Mucosa of descending colon (tissue), 3 donors: ENCODE measurements around the gene CLMN. TPM values are rescaled to one million over a fixed set of nuclear protein-coding genes. Genes with fewer than 3 reads are reported as not detected.

Experiments
- ATAC-seq: fragments of 200-7000 bp; cut with Tn5 transposase; one replicate; pipeline ENCODE4 v1.9.1; 2020; ENCODE audit warnings: mild to moderate bottlenecking, moderate library complexity
- DNase-seq, 3 donors: peaks; one replicate each; pipeline ENCODE4 v3.0.0-alpha.2; 2020
- H3K36me3 ChIP-seq: fragments of 200-600 bp; one replicate; pipeline ENCODE4 v1.8.0; 2021; ENCODE audit warnings: low read depth, mild to moderate bottlenecking
- H3K4me1 ChIP-seq: fragments of 200-600 bp; one replicate; pipeline ENCODE4 v1.8.0; 2021; ENCODE audit warnings: low read depth, mild to moderate bottlenecking
- H3K4me3 ChIP-seq: fragments of 200-600 bp; one replicate; pipeline ENCODE4 v1.8.0; 2021; ENCODE audit warnings: mild to moderate bottlenecking
- H3K9me3 ChIP-seq: fragments of 200-600 bp; one replicate; pipeline ENCODE4 v1.8.0; 2021; ENCODE audit warnings: mild to moderate bottlenecking
- intact Hi-C, 2 donors: fragments of 100-400 bp; cut with DNase I in 1 of 2; cut with micrococcal nuclease in 1 of 2; formaldehyde crosslinking; loops; one replicate each; pipeline versions ENCODE4 v1.11.0 to v1.11.1; 2022; cut with DNase I, micrococcal nuclease
- total RNA-seq, 3 donors: library from RNA; stranded (reverse); fragmentation: NEBNext Ultra II Directional in 2 of 3; extraction: Animal tissue kit (Norgen Biotek cat#: 25700) in 2 of 3; gene quantifications; one replicate each; pipeline versions ENCODE4 v1.2.1 to v1.2.4, GENCODE V29; 2021 to 2023
- TF ChIP-seq, protein P1 (sequence below): fragments of 200-600 bp; IDR thresholded peaks from one replicate; pipeline ENCODE4 v1.8.0; 2022; ENCODE audit warnings: antibody characterized with exemption, mild to moderate bottlenecking
- donor health status: DM: no; HTN: no; CAD: no; lungs with moderate emphysema.
- donor health status: DM: no; HTN: no; CAD: no.
- donor health status: DM: no; HTN: yes; CAD: no.

CLMN gene
- total RNA-seq, 3 donors from 2014 or later: 73.7 to 200 (median 132) TPM

DNA sequence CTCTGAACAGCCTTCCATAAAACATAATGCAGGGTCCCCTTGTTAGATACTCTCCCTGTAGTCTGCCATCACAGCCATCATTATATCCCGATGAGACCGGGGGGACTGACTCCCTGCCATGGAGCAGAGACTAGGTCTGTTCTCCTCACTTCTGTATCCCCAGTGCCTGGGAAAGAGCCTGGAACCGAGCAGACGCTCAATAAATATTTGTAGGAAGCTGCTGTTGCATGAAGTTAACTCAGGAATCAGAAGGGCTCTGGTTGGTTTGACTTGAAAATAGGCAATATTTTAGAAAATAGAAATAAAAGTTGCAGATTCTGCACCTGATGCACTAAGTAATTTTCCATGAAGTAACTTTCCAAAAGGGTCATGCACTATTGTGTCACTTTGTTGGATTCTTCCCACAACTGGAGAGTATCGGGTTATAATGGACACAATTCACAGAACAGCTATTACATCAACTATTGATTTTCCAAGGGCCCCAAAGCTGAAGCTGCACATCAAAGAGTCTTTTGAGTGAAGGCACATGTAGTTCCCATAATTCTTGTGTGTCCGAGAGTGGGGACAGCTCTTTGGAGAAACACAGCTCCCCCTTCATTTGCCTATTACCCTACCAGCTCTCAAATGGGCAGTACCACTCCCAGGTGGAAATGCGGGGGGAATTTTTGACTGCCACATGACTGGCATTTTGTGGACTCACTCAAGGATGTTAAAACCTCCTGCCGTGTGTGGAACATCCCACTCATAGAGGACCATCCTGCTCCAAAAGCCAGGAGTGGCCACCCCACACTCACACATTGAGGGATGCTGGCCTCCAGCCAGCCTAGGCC lies 18.8 kb downstream of the CLMN start:
- Histone ChIP-seq H3K4me1 (peaks cover 12% of the 10 kb centered on the region), H3K9me3 (no peaks in the 10 kb centered on the region), H3K36me3 (no peaks in the 10 kb centered on the region), H3K4me3 (no peak overlapping the region)
- intact Hi-C loops: no loop called here
- DNase-seq (no peak), ATAC-seq (no peak)
- TF ChIP-seq, protein P1, sequence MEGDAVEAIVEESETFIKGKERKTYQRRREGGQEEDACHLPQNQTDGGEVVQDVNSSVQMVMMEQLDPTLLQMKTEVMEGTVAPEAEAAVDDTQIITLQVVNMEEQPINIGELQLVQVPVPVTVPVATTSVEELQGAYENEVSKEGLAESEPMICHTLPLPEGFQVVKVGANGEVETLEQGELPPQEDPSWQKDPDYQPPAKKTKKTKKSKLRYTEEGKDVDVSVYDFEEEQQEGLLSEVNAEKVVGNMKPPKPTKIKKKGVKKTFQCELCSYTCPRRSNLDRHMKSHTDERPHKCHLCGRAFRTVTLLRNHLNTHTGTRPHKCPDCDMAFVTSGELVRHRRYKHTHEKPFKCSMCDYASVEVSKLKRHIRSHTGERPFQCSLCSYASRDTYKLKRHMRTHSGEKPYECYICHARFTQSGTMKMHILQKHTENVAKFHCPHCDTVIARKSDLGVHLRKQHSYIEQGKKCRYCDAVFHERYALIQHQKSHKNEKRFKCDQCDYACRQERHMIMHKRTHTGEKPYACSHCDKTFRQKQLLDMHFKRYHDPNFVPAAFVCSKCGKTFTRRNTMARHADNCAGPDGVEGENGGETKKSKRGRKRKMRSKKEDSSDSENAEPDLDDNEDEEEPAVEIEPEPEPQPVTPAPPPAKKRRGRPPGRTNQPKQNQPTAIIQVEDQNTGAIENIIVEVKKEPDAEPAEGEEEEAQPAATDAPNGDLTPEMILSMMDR: no peak

DNA sequence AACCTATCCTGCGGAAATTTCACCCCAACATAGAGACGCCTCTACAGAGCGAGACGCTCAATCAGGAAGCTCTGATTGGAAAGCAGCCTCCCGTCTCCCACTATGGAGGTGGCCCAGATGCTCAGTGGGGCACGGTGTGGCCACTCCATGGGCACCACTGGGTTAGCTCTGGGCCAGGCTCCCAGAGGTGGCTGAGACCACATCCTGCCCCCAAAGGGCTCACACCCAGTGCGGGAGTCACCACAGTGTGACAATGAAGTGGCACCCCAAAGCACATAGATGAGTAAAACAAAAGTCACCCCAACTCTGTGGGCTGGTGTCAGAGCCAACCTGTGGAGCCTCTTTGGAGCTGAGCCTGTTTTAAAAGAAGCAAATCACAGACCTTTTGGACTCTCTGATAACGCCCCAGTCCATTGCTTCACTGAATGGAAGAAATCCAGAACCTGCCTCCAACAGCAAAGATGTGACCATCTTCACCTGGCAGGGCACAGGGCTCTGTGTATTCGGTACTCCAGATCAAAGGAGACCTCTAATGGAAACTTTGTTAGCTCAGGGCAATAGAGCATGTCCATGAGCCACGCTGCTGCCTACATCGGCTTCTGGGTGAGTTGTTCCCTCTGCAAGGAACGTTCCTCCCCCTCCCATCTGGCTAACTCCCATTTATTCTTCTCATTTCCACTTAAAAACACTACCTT lies 19.6 kb downstream of the CLMN start:
- intact Hi-C loops: no loop called here
- H3K9me3 ChIP-seq: no peaks in the 10 kb centered on the region
- H3K4me3 ChIP-seq: no peak overlapping the region
- ATAC-seq (no peak), DNase-seq (no peak)
- TF ChIP-seq, protein P1: no peak
- peaks cover 20% of the 10 kb centered on the region for H3K4me1 ChIP-seq
- no peaks in the 10 kb centered on the region for H3K36me3 ChIP-seq

DNA sequence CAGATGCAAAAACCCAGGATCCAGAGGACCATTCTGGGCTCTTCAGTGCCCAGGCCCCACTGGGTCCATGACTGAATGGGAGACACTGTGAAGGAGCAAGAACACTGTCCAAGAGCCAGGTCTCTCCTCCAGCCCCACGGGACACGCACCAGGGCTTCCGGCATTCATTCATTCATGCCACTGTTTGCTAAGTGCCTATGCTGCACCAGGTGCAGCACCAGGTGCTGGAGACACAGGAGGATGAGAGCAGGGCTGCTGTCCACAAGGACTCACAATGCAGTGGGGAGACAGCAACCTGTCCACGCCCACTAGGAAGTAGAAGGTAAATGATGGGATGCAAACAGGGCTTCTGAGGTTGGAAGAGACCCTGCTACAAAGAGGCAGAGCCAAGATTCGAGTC lies 20.4 kb downstream of the CLMN start:
- no peak overlapping the region for H3K4me3 ChIP-seq
- intact Hi-C loops: no loop called here
- no peaks in the 10 kb centered on the region for H3K9me3 ChIP-seq
- ATAC-seq (no peak), DNase-seq (no peak)
- H3K4me1 ChIP-seq: peaks cover 20% of the 10 kb centered on the region
- H3K36me3 ChIP-seq: no peaks in the 10 kb centered on the region
- TF ChIP-seq, protein P1: no peak

DNA sequence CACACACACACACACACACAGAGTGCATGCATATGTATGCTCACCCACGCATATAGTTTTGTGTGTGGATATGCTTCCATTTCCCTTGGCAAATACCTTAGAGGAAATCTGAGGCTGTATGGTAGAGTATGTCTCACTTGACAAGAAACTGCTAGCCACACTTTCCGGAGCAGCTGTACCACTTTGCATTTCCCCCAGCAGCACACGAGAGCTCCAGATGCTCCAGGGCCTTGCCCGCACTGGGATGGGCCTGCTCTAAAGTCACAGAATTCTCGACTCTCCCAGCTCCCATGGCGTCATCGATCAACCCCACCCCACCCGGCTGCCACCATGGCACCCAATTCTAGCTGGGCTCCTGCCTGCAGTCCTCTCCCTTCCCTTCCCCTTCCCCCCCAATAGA lies 21.9 kb downstream of the CLMN start:
- TF ChIP-seq, protein P1: no peak
- intact Hi-C loops: no loop called here
- Histone ChIP-seq H3K4me3 (no peak overlapping the region), H3K36me3 (no peaks in the 10 kb centered on the region), H3K9me3 (no peaks in the 10 kb centered on the region), H3K4me1 (peaks cover 14% of the 10 kb centered on the region)
- DNase-seq (peak in 1 of 3 donors; percentile 17), ATAC-seq (peak; percentile 10)

DNA sequence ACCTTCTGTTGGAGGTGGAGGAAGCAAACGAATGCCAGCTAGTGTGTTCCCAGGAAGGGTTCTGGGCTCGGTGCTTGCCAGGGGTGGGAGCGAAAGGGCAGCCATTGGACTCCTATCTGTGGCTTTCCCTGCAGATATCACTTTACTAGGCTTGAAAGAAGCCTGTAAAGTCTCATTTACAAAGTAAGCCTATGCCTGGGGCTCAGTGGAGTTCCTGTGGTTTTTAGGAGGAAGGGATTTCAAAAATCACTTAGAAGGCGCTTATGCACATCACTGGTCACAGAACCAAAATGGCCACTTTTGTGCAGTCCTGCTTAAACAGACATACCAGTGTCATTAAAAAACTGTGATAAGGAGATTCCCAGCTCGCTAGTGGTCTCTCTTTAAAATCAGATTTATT lies 22.7 kb downstream of the CLMN start:
- intact Hi-C loops: no loop called here
- DNase-seq (peak in 1 of 3 donors; percentile 9), ATAC-seq (no peak)
- peaks cover 11% of the 10 kb centered on the region for H3K4me1 ChIP-seq
- H3K36me3 ChIP-seq: no peaks in the 10 kb centered on the region
- no peaks in the 10 kb centered on the region for H3K9me3 ChIP-seq
- TF ChIP-seq, protein P1: no peak
- no peak overlapping the region for H3K4me3 ChIP-seq
